GM18870 (cell line): ENCODE data around the gene CYBA.

Source experiments
- ATAC-seq: cut with Tn5 transposase; IDR thresholded peaks from one replicate; pipeline ENCODE4 v1.9.1; 2021; ENCODE audit warnings: moderate library complexity; ENCODE audit not compliant: unreplicated experiment

The CYBA gene

DNA sequence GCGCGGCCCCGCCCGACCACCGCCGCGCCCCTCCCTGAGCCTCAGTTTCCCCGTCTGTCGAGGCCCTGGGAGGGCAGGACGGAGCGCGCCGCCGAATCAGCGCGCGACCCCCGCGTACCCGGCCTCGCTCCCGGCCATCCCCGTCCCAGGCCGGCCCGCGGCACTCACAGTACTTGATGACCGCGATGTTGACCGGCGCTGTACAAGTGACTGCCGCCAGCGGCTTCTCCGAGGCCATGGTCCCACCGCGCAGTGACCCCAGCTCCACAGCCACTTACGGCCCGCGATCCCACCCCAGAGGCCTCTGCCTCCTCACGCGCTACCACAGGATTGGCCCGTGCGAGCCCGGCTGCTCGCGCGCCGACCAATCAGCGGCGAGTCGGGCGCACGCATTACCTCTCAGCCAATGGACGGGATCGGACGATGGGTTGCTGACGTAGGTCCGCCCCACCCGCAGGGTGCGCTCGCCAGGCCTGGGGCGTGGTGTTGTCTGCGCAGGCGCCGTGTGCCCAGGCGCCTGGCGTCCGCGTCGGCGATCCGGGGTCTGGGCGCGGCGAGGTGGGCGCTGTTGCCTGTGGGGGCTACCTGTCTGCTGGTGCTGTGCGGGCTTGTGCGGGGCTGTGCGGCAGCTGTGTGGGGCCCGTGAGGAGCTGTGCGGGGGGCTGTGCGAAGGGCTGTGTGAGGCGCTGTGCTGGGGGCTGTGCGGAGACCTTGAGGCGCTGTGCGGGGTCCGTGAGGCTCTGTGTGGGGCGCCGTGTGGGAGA lies 12.2 kb upstream of the CYBA start, which contains the start of gene MVD:
TSS of gene MVD (minus strand) at position 249 of the 764 bp plus-strand sequence. CDS start at position 238, 11 bp downstream.
- peak; percentile 81 for ATAC-seq

DNA sequence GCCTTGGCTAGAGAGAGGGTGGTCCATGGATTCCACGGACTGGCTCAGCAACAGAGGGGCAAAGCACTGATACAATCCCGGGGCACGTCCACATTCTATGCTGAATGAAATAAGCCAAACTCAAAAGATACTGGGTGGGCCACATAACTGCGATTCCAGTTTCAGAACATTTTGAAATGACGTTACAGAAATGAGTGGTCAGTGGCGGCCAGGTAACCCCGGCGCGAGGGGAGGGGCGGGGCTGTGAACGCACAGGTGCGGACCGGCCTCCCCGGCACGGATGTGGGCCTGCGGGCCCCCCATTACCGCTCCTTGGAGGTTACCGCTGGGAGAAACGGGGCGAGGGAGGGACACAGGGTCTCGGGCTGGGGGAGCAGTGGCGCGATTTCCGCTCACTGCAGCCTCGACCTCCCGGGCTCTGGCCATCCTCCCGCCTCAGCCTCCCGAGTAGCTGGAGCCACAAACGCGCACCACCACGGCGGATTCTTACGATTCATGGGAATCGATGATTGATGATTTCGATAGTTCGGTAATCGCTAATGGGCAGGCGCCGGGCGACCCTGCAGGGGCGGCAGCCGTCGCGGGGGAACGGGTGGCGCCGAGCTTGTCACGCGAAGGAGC lies 11.5 kb upstream of the CYBA start:
- ATAC-seq: no peak

DNA sequence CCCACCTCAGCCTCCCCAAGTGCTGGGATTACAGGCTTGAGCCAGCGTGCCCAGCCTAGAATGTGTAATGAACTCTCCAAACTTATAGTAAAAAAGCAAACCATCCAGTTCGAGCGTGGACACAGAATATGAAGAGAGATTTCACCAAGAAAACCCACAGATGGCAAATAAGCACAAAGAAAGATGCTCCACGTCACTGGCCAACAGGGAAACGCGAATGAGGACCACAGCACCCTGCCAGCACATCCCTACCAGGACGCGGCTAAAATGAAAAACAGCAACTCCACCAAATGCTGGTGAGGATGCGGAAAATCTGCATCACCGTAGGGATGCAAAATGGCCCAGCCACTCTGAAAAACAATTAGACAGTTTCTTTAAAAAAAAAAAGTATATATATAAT lies 10.6 kb upstream of the CYBA start:
- ATAC-seq: no peak

DNA sequence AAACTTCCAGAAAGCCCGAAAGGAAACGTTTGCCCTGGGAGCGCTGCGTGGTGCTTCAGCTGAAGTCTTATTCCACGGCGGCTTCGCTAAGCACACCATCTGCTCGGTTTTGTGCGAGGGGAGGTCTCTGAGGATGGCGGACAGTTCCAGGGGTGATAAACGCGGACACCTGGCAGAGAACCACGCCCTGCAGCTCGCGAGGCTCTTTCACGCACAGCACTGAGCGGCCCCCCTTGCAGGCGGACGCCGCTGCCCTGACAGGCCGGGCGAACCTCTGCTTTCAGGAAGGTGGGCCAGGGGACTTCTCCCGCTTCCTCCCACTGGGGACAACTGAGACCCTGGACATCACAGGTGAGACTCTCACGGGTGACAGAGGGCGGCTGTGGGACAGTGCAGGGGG lies 8.3 kb upstream of the CYBA start:
- no peak for ATAC-seq

DNA sequence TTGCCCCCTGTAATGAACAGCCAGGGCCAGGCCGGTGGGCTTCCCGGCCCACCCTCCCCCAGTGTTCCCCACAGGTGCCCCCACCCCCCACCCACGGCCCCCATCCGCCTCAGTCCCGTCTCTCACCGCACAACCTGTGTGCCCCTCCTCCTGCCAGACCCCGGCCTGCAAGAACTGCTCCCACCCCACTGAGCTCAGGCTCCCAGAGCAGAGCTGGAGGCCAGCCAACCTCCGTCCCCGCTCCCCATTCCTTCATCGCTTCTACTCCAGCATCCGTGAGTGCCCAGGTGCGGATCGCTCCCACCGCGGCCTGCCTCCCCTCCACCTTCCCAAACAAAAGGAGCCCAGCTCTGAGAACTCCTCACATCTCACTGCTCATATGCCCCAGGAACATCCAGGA lies 7.9 kb upstream of the CYBA start:
- ATAC-seq: no peak

DNA sequence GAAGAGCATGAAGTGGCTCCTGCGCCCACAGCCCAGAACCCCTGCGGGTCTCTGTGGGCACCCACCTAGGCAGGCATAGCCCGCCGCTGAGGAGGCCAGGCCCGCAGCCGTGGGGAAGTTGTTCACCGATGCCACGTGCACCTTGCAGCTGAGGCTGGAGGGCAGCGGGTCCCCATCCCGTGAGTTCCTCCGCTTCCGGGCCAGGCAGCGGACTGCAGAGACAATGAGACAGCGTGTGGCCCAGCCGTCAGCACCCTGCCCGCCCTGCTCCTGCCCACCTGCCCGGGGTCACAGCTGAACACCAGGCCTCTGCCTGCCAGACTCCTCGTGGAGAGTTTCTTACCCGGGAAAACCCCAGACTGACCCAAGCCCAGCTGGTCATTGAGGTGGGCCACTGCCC lies 6.5 kb upstream of the CYBA start:
- no peak for ATAC-seq

DNA sequence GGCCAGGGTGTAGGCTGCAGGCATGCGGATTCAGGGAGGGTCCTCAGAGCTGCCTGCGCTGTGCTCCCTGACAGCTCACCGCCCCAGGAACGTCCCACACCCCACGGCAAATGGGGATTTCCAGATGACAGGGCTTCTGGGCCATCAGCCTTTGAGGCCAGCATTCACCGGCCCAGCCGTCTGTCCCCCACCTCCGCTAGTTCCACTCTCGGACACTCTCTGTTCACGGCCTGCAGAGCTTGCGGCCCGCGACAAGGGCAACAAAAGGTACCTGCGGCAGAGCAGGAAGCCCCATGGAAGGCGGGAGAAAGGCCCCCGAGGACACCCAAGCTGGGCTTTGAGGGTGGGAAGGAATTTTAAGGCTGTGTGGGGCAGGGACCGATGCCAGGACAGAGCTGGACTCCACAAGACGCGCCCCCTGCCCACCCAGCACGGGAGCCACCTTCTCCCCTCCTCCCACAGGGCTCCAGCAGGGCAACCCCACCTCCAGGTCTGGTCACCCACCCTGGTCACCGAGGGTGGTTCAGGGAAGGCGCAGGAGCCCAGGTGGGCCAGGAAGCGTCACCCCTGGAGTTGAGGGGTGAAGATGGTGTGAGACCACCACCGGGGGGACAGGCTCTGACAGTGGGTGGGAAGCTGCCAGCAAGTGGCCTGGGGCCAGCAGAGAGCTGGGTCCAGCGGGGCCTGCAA lies 5.6 kb upstream of the CYBA start:
- no peak for ATAC-seq

DNA sequence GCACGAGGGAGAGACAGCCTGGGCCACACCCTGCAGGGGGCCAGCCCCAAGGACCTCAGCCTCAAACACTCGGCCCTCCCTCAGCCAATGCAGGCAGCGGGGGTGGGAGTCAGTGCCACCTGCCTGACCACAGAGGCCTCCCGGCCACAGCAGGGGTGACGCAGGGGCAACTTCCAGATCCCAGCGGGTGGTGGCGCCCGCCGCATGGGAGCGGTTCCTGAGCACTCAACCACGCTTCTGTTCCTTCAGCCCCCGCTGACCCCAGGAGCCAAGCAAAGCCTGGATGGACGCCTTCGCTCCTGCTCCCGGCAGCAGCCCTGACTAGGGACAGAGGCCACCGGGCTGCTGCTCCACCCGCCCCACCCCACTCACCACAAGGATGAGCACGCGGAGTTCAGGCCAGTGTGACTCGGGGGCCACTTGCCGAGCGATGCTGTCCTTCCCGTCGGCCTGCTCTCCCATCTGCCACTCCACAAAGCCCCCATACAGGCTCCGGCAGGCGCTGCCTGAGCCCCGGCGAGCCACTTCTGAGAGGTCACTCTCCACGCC lies 5.0 kb upstream of the CYBA start:
- no peak for ATAC-seq

DNA sequence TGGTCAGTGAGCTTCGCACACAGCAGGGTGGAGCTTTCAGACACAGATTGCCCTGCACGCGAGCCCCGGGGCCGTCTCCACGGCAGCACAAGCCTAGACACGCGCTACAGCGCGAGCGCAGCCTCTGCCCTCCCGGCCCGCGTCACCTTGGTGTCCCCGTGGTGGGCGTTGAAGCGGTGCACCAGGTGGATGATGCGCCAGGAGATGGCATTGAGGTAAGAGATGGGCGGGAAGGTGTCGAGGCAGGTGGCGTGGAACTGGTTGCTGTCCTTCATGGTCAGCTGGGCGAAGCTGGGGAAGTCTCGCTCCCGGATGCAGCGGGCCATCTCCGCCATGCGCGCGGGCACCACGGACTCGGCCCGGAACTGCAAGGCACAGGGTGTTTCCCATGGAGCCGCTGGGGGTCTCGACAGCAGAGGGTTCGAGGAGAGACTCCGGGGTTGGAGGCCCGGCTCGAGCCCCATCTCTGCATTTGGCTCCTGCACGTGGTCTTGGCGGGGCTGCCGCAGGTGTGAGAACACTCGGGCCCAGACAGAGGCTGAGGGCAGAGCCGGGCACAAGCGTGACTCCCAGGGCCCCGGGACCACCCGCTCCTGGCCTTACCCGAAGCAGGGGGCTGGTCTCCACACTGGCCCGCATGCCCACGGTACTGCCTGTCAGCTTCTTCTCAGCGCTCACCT lies 4.3 kb upstream of the CYBA start:
- no peak for ATAC-seq

DNA sequence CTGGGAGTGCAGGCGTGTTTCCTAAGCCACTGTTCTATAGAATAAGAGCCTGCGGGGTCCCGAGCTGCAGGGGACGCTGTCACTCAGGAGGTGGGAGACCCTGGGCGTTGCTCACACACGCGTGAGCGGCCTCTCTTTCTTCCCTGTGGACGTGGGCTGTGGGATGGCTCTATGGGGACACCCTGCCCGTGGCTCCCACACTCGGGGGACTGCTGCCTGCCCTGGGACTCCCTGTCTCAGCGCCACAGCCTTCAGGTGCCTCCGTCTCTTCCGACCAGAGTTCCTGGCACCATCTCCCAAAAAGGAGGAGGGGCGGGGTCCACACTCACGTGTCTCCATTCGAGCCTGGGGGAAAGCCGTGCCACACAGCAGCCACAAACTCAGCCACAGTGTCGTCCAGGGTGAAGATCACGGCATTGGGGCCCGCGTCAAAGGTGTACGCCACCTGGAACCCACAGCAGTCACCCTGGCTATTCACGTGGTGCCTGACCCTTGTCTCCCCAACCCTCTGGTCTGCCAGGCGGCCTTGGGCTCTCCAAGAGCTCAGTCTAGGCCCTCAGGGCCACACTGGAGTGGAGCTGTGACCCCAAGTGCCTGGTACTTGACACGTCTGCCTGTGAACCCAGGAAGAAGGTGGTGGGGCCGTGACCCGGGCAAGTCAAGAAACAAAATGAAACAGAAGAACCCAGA lies 3.7 kb upstream of the CYBA start:
- ATAC-seq: no peak

DNA sequence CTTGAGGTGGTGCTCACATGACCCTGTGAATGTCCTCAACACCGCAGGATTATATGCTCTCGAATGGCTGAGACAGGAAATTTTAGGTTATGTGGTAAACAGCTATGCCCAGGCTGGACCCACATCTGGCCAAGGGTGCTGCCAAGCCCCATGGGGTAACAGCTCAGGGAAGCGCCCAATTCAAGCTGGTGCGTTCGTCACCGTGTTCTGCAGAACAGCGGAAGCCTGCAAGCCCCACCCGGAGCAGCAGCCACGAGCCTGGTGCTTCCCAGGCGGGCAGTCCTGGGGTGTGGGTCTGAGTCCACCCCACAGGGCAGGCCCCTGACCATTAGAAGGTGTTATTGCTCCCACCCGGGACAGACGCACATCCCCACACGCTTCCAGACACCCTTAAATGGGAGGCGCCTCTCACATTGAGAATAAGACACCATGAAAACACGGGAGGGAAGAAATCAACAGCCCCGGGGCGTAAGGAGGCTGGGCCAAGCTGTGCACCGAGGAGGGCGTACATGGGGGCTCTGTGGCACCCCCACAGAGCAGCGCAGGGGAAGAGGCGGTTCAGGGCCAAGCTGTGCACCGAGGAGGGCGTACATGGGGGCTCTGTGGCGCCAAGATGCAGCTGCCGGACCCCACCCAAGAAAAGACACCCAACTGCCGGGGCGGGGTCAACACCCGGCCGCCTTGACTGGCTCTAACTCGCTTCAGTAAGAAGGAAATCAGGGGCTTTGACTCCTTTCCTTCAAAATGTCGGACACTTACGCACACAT lies 2.9 kb upstream of the CYBA start:
- ATAC-seq: no peak

DNA sequence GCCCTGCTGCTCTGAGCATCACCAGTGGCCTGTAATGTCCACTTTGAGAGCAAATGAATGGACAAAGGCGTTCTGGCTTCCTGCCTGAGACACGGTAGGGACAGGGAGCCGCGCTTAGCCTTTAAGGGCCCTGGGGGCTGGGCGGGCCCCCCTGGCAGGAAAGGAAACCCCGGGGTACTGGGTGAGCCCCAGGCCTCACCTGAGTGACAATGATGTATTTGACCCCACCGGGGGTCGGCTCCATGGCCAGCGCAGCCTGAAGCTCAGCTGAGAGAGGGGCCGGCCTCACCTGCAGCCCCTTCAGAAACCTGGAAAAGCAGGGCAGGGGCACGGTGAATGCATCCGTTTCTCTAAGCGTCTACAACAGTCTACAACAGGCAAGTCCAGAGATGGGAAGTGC lies 2.2 kb upstream of the CYBA start:
- ATAC-seq: no peak

DNA sequence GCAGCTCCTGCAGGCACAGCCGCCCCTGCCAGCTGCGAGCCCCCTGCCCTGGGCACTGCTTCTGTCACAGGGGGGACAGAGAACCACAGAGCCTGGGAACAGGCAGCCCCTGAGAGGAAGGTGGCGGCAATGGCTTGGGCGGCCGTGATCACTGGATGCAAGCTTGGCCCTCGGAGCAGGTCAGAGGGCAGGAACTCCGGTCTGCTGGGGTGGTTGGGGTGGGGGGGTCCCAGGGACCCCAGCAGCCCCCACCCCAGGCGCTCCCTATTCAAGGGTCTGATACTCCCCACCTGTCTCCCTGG lies 1.9 kb upstream of the CYBA start:
- ATAC-seq: no peak

DNA sequence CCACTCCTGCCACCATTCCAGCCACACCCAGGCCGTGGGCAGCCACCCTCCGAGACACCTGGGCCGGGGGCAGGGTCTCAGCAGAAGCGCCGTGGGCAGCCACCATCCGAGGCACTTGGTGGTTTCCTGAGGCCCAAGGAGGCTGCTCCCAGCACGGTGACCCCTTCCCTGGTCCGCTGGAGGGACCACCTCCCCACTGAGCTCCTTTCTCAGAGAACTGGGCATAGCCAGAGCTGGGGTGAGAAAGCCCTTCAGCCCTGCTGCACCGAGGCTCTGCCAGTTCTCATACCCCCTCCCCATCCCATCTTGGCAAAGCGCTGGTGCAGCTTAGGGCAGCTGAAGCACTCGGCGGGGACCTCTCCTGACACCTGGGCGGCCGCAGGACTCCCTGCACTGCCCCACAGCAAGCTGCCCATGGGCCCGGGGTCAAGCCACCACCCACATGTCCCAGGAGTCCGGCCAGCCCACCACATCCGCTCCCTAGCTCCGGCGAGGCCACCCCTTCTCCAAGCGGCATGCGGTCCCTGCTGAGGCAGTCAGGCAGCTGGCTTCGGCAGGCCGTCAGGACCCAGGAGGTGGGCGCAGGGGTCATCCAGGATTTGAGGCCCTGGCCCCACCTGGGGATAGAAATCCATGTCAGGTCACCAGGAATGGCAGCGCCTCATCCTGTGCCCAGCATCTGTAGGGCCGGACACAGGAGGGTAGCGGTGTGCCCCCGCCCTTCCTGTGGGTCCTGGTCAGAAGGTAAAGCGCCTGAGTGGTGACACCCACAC lies 1.3 kb upstream of the CYBA start:
- ATAC-seq: no peak

DNA sequence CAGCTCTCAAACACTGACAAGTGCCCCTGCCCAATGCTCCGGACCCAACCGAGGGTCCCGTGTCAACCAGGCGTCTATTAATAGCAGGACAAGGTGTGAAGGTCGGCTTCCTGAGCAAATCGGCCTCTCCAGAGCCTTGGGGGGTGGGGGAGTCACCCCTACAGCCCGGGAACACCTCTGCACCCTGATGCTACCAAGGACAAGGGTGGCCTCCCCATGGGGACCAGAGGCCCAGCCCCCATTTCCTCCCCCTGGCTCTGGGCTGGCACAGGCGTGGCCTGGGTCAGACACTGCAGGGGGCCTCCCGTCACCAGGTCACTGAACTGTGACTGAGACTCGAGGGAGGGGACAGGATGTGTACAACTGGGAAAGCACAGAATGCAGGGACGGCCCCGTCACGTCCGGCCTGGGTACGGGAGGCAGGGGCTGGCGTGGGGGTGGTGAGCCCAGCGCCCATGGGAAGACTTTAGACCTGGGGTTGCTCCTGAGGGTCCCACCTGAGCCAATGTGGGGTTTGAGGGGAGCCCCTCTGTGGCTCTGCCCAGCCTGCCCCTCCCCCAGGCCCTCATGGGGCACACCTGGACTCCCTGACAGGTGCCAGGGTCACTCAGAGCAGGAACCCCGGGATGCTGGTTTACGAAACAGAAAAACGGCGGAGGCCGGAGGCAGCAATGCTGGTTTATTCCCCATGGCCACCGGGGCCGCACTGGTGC lies 579 bp upstream of the CYBA start:
- peak; percentile 72 for ATAC-seq

DNA sequence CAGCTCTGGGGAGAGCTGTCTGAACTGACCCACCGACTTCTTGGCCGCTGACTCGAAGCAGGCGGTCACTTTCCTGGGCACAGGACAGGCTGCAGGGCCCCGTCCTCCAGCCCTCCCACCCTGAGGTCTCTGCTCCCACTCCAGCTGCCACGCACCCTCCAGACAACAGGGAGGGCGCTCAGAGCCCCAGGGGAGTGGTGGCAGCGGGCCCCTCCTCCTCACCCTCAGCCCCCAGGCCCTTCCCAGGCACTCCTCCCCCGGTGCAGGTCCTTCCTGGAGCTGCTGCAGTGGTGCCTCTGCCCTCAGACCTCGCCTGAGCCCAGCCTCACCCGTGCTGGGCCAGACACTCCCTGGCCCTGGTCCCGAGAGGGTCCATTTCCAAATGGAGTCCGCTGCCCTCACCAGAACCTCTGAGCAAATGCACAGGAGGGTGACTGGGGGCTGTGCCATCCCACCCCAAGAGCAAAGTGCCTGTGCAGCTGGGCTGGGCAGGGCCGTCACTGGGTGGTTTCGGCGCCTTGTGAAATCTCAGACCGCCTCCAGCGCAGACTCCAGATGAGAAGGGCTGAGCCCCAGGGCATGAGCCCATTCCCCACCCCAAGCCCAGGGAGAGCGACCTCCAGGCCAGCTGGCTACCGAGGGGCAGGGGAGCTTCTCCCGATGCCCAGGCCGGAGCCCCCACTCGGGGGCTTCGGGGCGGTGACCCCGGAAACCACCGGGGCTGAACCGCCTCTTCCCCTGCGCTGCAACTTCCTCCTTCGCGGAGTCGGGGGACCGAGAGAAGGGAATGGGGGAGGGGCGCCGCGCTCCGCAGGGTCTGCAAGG lies 717 bp downstream of the CYBA start:
- peak; percentile 5 for ATAC-seq

DNA sequence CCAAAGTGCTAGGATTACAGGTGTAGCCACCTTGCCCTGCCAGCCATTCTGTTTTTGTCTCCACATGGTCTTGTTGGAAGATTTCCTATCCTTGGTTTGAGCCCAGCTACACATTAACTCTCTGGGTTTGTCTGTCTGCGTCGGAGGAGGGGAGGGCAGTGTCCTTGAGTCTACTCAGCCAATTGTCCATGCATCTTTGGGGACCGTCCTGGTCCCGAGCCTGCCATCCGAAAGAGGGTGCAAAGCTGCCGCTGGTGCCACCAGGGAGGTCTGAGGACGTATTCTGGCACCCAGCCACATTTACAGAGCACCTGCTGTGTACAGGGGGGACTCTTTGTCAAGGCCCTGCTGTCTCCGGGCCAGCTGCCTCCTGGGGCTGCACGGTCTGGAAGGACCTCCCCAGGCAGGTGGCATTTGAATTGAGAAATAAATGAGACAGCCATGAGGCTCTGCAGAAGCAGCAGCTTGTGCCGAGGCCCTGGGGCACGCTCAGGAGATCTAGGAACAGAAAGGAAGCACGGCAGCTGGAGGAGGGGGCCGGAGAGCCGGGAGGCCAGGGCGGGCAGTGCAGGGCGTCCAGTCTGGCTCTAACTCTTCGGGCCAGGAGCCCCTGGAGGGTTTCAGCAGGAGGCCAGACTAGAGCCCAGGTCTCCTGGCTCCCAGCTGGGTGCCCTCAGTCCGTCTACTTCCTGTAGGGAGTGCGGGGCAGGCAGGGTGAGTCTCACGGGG lies 1.5 kb downstream of the CYBA start:
- ATAC-seq: no peak
